HEK293 (cell line): ENCODE data around the gene BLOC1S1.

Experiments
- CTCF ChIA-PET: fragments of 350-600 bp; formaldehyde crosslinking; extraction: SDS; loops from one replicate; lab custom pipeline; 2021; ENCODE audit warnings: antibody characterized with exemption; lab: Yijun Ruan, JAX
- POLR2A ChIA-PET: fragments of 300-600 bp; formaldehyde crosslinking; extraction: SDS; loops from one replicate; lab custom pipeline; 2020; ENCODE audit warnings: antibody characterized with exemption, inconsistent platforms; lab: Yijun Ruan, JAX
- H3K27ac ChIP-seq: fragments of 200-500 bp; sonication (Bioruptor generic); 2 replicates; pipeline ENCODE4 v1.5.1; 2014; ENCODE audit warnings: low read depth, low read length, control low read depth, inconsistent platforms; ENCODE audit errors: extremely low read depth
- H3K36me3 ChIP-seq, 2 experiments: fragments of 200-500 bp in 1 of 2; sonication (Bioruptor generic) in 1 of 2; 1 replicate in 1 of 2; 2 replicates in 1 of 2; pipeline ENCODE4 v1.5.1; 2014 to 2017; ENCODE audit warnings: inconsistent platforms in 2 of 2, low read length in 2 of 2; ENCODE audit not compliant: control insufficient read depth in 2 of 2, insufficient read depth in 1 of 2
- H3K4me1 ChIP-seq: fragments of 200-500 bp; sonication (Bioruptor generic); 2 replicates; pipeline ENCODE4 v1.5.1; 2014; ENCODE audit warnings: mild to moderate bottlenecking, low read length, inconsistent platforms; ENCODE audit not compliant: control insufficient read depth, insufficient read depth
- H3K4me3 ChIP-seq: 2 replicates; pipeline ENCODE4 v1.5.1; 2011; ENCODE audit warnings: low read depth, mild to moderate bottlenecking, control low read depth, low read length, moderate library complexity
- H3K9me3 ChIP-seq: fragments of 200-500 bp; sonication (Bioruptor generic); 2 replicates; pipeline ENCODE4 v1.5.1; 2014; ENCODE audit warnings: low read depth, low read length, inconsistent platforms; ENCODE audit not compliant: control insufficient read depth, insufficient read depth
- MYNN ChIP-seq: fragments of 450-650 bp; formaldehyde crosslinking; IDR thresholded peaks from 2 replicates; pipeline ENCODE4 v1.5.1; 2016; ENCODE audit warnings: missing biosample characterization, missing genetic modification characterization, borderline replicate concordance
- PRDM1 ChIP-seq: fragments of 450-650 bp; formaldehyde crosslinking; IDR thresholded peaks from 2 replicates; pipeline ENCODE4; 2016; ENCODE audit warnings: missing biosample characterization, missing genetic modification characterization
- REPIN1 ChIP-seq: fragments of 450-650 bp; formaldehyde crosslinking; IDR thresholded peaks from 2 replicates; pipeline ENCODE4 v1.5.1; 2017; ENCODE audit warnings: missing biosample characterization, missing genetic modification characterization, low read depth
- ZNF121 ChIP-seq: fragments of 450-650 bp; formaldehyde crosslinking; IDR thresholded peaks from 2 replicates; pipeline ENCODE4 v1.5.1; 2016; ENCODE audit warnings: missing biosample characterization, missing genetic modification characterization
- ZNF488 ChIP-seq: fragments of 450-650 bp; formaldehyde crosslinking; IDR thresholded peaks from 2 replicates; pipeline ENCODE4 v1.5.1; 2016; ENCODE audit warnings: missing biosample characterization, missing genetic modification characterization
- ZNF785 ChIP-seq: fragments of 450-650 bp; formaldehyde crosslinking; IDR thresholded peaks from 2 replicates; pipeline ENCODE4 v1.5.1; 2016; ENCODE audit warnings: missing biosample characterization, missing genetic modification characterization

BLOC1S1 gene

GRCh38 chr12:55765736-55766290 lies 50.0 kb downstream of the BLOC1S1 start:
- Histone ChIP-seq H3K27ac (no peak overlapping the region), H3K4me1 (no peaks in the 10 kb centered on the region), H3K4me3 (no peak overlapping the region), H3K9me3 (no peaks in the 10 kb centered on the region), H3K36me3 (peaks cover 29 to 57% of the 10 kb centered on the region in 2 experiments)
- ChIA-PET POLR2A (interaction anchor here (0.5 kb wide), 1 partner anchor 42 kb away, joined by 3 read pairs; no protein-coding TSS in a partner anchor), CTCF (interaction anchor here (1.0 kb wide), 1 partner anchor 9 kb away, joined by 3 read pairs; no protein-coding TSS in a partner anchor)
- TF ChIP-seq MYNN (no peak), PRDM1 (peak; percentile 42; the same call in 1 of the 2 replicates)

GRCh38 chr12:55767156-55767555 lies 51.3 kb downstream of the BLOC1S1 start:
- H3K9me3 ChIP-seq = no peaks in the 10 kb centered on the region
- TF ChIP-seq REPIN1 (tag by site-specific recombination) (no peak), ZNF121 (peak; percentile 88), ZNF488 (tag by site-specific recombination) (no peak), ZNF785 (tag by site-specific recombination) (no peak)
- TF ChIP-seq, all 188 proteins: peak for 1
- Histone ChIP-seq H3K4me3 (no peak overlapping the region), H3K27ac (no peak overlapping the region), H3K36me3 (peaks cover 31 to 61% of the 10 kb centered on the region in 2 experiments), H3K4me1 (no peaks in the 10 kb centered on the region)
- ChIA-PET POLR2A (interaction anchor here (0.6 to 1.0 kb wide), 2 partner anchors 50 to 168 kb away, joined by 3 read pairs; partner anchors contain the start of genes ORMDL2 and SARNP), CTCF (interaction anchor here (1.0 kb wide), 1 partner anchor 11 kb away, joined by 3 read pairs; no protein-coding TSS in a partner anchor)
